ENCODE data around the gene MSANTD7.

- TF ChIP-seq EZH2 (IDR thresholded peaks at IDR 0.05; ENCODE audit: borderline replicate concordance, insufficient read depth, low read depth, low read length, poor library complexity, severe bottlenecking) (no peak), CTCF (IDR thresholded peaks at IDR 0.05) (no peak)
These were observed 46.0 kb downstream of the MSANTD7 start for GRCh38 chr10:14884082-14884481.

Data from B cell (primary cell).